NOMO-1 (cell line): ENCODE data around the gene WDHD1.
A peak's percentile ranks its signal among the peaks of the same experiment; 100 is the strongest.
"Not testable (repeated sequence)": the region's sequence is repeated elsewhere in the genome, so short reads cannot be mapped to it uniquely, and the experiment has no call there.

Experiments
- DNase-seq, 2 experiments: peaks; one replicate each; lab custom pipeline; 2025; ENCODE audit not compliant: unreplicated experiment in 2 of 2; lab: John Stamatoyannopoulos, UW

The WDHD1 gene

GRCh38 chr14:55047301-55048053, 20.6 kb upstream of the WDHD1 start:
- no peak for DNase-seq

GRCh38 chr14:55045087-55045486, 18.2 kb upstream of the WDHD1 start:
- DNase-seq, result no peak

- DNase-seq, result no peak
Measured at GRCh38 chr14:55043528-55043927, 16.6 kb upstream of the WDHD1 start.

- DNase-seq, result no peak
Measured at GRCh38 chr14:55038708-55039107, 11.8 kb upstream of the WDHD1 start.

GRCh38 chr14:55037995-55038394, 11.1 kb upstream of the WDHD1 start:
- DNase-seq, result not testable (repeated sequence)

GRCh38 chr14:55031190-55031589, 4.3 kb upstream of the WDHD1 start:
- DNase-seq, result no peak

GRCh38 chr14:55028476-55028875, 1.6 kb upstream of the WDHD1 start:
- no peak for DNase-seq

GRCh38 chr14:55028066-55028465, 1.2 kb upstream of the WDHD1 start:
- DNase-seq, result no peak

- DNase-seq, result peak in 1 of 2 experiments; percentile 38
Measured at GRCh38 chr14:55026441-55026792, 482 bp downstream of the WDHD1 start.

- DNase-seq, result no peak
Measured at GRCh38 chr14:55025948-55026347, 951 bp downstream of the WDHD1 start.

- not testable (repeated sequence) for DNase-seq
Measured at GRCh38 chr14:55024365-55024764, 2.5 kb downstream of the WDHD1 start.

GRCh38 chr14:55019968-55020554, 6.8 kb downstream of the WDHD1 start:
- DNase-seq, result peak in 1 of 2 experiments; percentile 44

GRCh38 chr14:55015006-55015405, 11.9 kb downstream of the WDHD1 start:
- DNase-seq, result no peak

GRCh38 chr14:55005071-55005470, 21.8 kb downstream of the WDHD1 start:
- no peak for DNase-seq

- peak; percentile 68 to 88 for DNase-seq
Measured at GRCh38 chr14:55000381-55000780, 26.5 kb downstream of the WDHD1 start.

- no peak for DNase-seq
Measured at GRCh38 chr14:54985156-54985555, 41.7 kb downstream of the WDHD1 start.

- DNase-seq, result no peak
Measured at GRCh38 chr14:54981698-54982097, 45.2 kb downstream of the WDHD1 start.

GRCh38 chr14:54979039-54979438, 47.9 kb downstream of the WDHD1 start:
- DNase-seq, result no peak

GRCh38 chr14:54976316-54976715, 50.6 kb downstream of the WDHD1 start:
- DNase-seq, result no peak

GRCh38 chr14:54975856-54976255, 51.0 kb downstream of the WDHD1 start:
- no peak for DNase-seq

GRCh38 chr14:54974788-54975414, 52.0 kb downstream of the WDHD1 start:
- DNase-seq, result no peak

GRCh38 chr14:54967496-54967895, 59.4 kb downstream of the WDHD1 start:
- no peak for DNase-seq
